Measurements from ENCODE around the gene DPM2. TPM values are rescaled to one million over a fixed set of nuclear protein-coding genes. Genes with fewer than 3 reads are reported as not detected.
A peak's percentile ranks its signal among the peaks of the same experiment; 100 is the strongest.

DPM2 gene
- total and polyA plus RNA-seq, 4 donors: 20.5 to 51.3 (median 50.9) TPM

- no peak for ATAC-seq (ENCODE audit: insufficient read depth, low FRiP score)
- no peak overlapping the region for H3K27ac ChIP-seq (ENCODE audit: low read depth in 1 of 2, low read length in 1 of 2)
- peaks cover 0 to 16% (median 8%) of the 10 kb centered on the region in 4 donors for H3K36me3 ChIP-seq (ENCODE audit: control insufficient read depth in 4 of 4, insufficient read depth in 4 of 4, low read length in 4 of 4)
- 51 to 55% methylated on average over 25 of the region's 25 CpGs for WGBS, 2 donors
- H3K9me3 ChIP-seq (ENCODE audit: control insufficient read depth in 4 of 4, insufficient read depth in 3 of 4, low read length in 3 of 4): no peaks in the 10 kb centered on the region
- peaks cover 2 to 39% (median 12%) of the 10 kb centered on the region in 5 donors for H3K4me1 ChIP-seq (ENCODE audit: control insufficient read depth in 5 of 5, insufficient read depth in 5 of 5, low read length in 5 of 5)
- peak overlapping the region in 1 of 2 donors; percentile 83 for H3K9ac ChIP-seq (ENCODE audit: insufficient read depth in 1 of 2, low read length in 2 of 2)
- no peaks in the 10 kb centered on the region for H3K27me3 ChIP-seq (ENCODE audit: control insufficient read depth in 3 of 3, insufficient read depth in 3 of 3, low read length in 2 of 3)
- no peak for TF ChIP-seq CTCF (IDR thresholded peaks at IDR 0.05; ENCODE audit: control extremely low read depth, extremely low read depth)
- peak; percentile 62 to 76 (median 64) for DNase-seq
- no peak overlapping the region for H3K4me3 ChIP-seq
Observed at GRCh38 chr9:127938298-127938690, 640 bp upstream of the DPM2 start.

- H3K4me1 ChIP-seq (ENCODE audit: control insufficient read depth in 5 of 5, insufficient read depth in 5 of 5, low read length in 5 of 5): peaks cover 0 to 28% (median 12%) of the 10 kb centered on the region in 5 donors
- DNase-seq (no peak), ATAC-seq (ENCODE audit: insufficient read depth, low FRiP score) (no peak)
- TF ChIP-seq CTCF (IDR thresholded peaks at IDR 0.05; ENCODE audit: control extremely low read depth, extremely low read depth): no peak
- peaks cover 0 to 14% (median 4%) of the 10 kb centered on the region in 4 donors for H3K36me3 ChIP-seq (ENCODE audit: control insufficient read depth in 4 of 4, insufficient read depth in 4 of 4, low read length in 4 of 4)
- H3K9me3 ChIP-seq (ENCODE audit: control insufficient read depth in 4 of 4, insufficient read depth in 3 of 4, low read length in 3 of 4): no peaks in the 10 kb centered on the region
- no peaks in the 10 kb centered on the region for H3K27me3 ChIP-seq (ENCODE audit: control insufficient read depth in 3 of 3, insufficient read depth in 3 of 3, low read length in 2 of 3)
- H3K27ac ChIP-seq (ENCODE audit: low read depth in 1 of 2, low read length in 1 of 2): peak overlapping the region in 1 of 2 donors; percentile 76
- 12 to 16% methylated on average over 7 of the region's 7 CpGs for WGBS, 2 donors
- peak overlapping the region; percentile 80 for H3K4me3 ChIP-seq
- peak overlapping the region in 1 of 2 donors; percentile 75 for H3K9ac ChIP-seq (ENCODE audit: insufficient read depth in 1 of 2, low read length in 2 of 2)
Observed at GRCh38 chr9:127937056-127937387, 632 bp downstream of the DPM2 start.

- Histone ChIP-seq H3K27me3 (ENCODE audit: control insufficient read depth in 3 of 3, insufficient read depth in 3 of 3, low read length in 2 of 3) (no peaks in the 10 kb centered on the region), H3K9me3 (ENCODE audit: control insufficient read depth in 4 of 4, insufficient read depth in 3 of 4, low read length in 3 of 4) (no peaks in the 10 kb centered on the region), H3K4me3 (no peak overlapping the region), H3K9ac (ENCODE audit: insufficient read depth in 1 of 2, low read length in 2 of 2) (no peak overlapping the region), H3K27ac (ENCODE audit: low read depth in 1 of 2, low read length in 1 of 2) (no peak overlapping the region), H3K36me3 (ENCODE audit: control insufficient read depth in 4 of 4, insufficient read depth in 4 of 4, low read length in 4 of 4) (peaks cover 0 to 14% (median 3%) of the 10 kb centered on the region in 4 donors), H3K4me1 (ENCODE audit: control insufficient read depth in 5 of 5, insufficient read depth in 5 of 5, low read length in 5 of 5) (peaks cover 0 to 33% (median 12%) of the 10 kb centered on the region in 5 donors)
- TF ChIP-seq CTCF (IDR thresholded peaks at IDR 0.05; ENCODE audit: control extremely low read depth, extremely low read depth): no peak
- DNase-seq: no peak
- ATAC-seq (ENCODE audit: insufficient read depth, low FRiP score): no peak
- 71 to 76% methylated on average over 14 of the region's 14 CpGs for WGBS, 2 donors
Observed at GRCh38 chr9:127936347-127936852, 1.3 kb downstream of the DPM2 start.

- TF ChIP-seq CTCF (IDR thresholded peaks at IDR 0.05; ENCODE audit: control extremely low read depth, extremely low read depth): no peak
- DNase-seq (no peak), ATAC-seq (ENCODE audit: insufficient read depth, low FRiP score) (no peak)
- 79 to 87% methylated on average over 4 of the region's 4 CpGs for WGBS, 2 donors
- H3K9me3 ChIP-seq (ENCODE audit: control insufficient read depth in 4 of 4, insufficient read depth in 3 of 4, low read length in 3 of 4): no peaks in the 10 kb centered on the region
- peaks cover 0 to 39% (median 13%) of the 10 kb centered on the region in 5 donors for H3K4me1 ChIP-seq (ENCODE audit: control insufficient read depth in 5 of 5, insufficient read depth in 5 of 5, low read length in 5 of 5)
- no peaks in the 10 kb centered on the region for H3K27me3 ChIP-seq (ENCODE audit: control insufficient read depth in 3 of 3, insufficient read depth in 3 of 3, low read length in 2 of 3)
- no peak overlapping the region for H3K4me3 ChIP-seq
- H3K36me3 ChIP-seq (ENCODE audit: control insufficient read depth in 4 of 4, insufficient read depth in 4 of 4, low read length in 4 of 4): peaks cover 0 to 10% (median 3%) of the 10 kb centered on the region in 4 donors
- no peak overlapping the region for H3K27ac ChIP-seq (ENCODE audit: low read depth in 1 of 2, low read length in 1 of 2)
- peak overlapping the region in 1 of 2 donors; percentile 7 for H3K9ac ChIP-seq (ENCODE audit: insufficient read depth in 1 of 2, low read length in 2 of 2)
Observed at GRCh38 chr9:127935765-127936221, 1.9 kb downstream of the DPM2 start.
